ENCODE results near the gene ERG. TPM values are rescaled to one million over a fixed set of nuclear protein-coding genes. Genes with fewer than 3 reads are reported as not detected.

ERG gene
- total and polyA plus RNA-seq, 4 donors: 8.6 to 30.3 (median 21.0) TPM

- WGBS, 2 donors: 58 to 74% methylated on average over 5 of the region's 5 CpGs
These were observed 33.3 kb upstream of the ERG start for GRCh38 chr21:38531591-38531990.

GRCh38 chr21:38531039-38531541 lies 32.8 kb upstream of the ERG start:
- Histone ChIP-seq H3K27me3 (ENCODE audit: control insufficient read depth in 3 of 3, insufficient read depth in 3 of 3, low read length in 2 of 3) (peaks cover 0 to 47% (median 0%) of the 10 kb centered on the region in 3 donors), H3K9ac (ENCODE audit: insufficient read depth in 1 of 2, low read length in 2 of 2) (no peak overlapping the region), H3K4me1 (ENCODE audit: control insufficient read depth in 5 of 5, insufficient read depth in 5 of 5, low read length in 5 of 5) (peaks cover 0 to 4% (median 0%) of the 10 kb centered on the region in 5 donors), H3K36me3 (ENCODE audit: control insufficient read depth in 4 of 4, insufficient read depth in 4 of 4, low read length in 4 of 4) (no peaks in the 10 kb centered on the region), H3K4me3 (no peak overlapping the region), H3K9me3 (ENCODE audit: control insufficient read depth in 4 of 4, insufficient read depth in 3 of 4, low read length in 3 of 4) (peaks cover 0 to 3% (median 0%) of the 10 kb centered on the region in 4 donors), H3K27ac (ENCODE audit: low read depth in 1 of 2, low read length in 1 of 2) (no peak overlapping the region)
- ATAC-seq (ENCODE audit: insufficient read depth, low FRiP score) (no peak), DNase-seq (no peak)
- 67 to 75% methylated on average over 5 of the region's 5 CpGs for WGBS, 2 donors
- no peak for TF ChIP-seq CTCF (IDR thresholded peaks at IDR 0.05; ENCODE audit: control extremely low read depth, extremely low read depth)

More at GRCh38 chr21:38531591-38531990, 33.3 kb upstream of the ERG start:
- peaks cover 0 to 48% (median 4%) of the 10 kb centered on the region in 3 donors for H3K27me3 ChIP-seq (ENCODE audit: control insufficient read depth in 3 of 3, insufficient read depth in 3 of 3, low read length in 2 of 3)
- no peak overlapping the region for H3K9ac ChIP-seq (ENCODE audit: insufficient read depth in 1 of 2, low read length in 2 of 2)
- no peak for TF ChIP-seq CTCF (IDR thresholded peaks at IDR 0.05; ENCODE audit: control extremely low read depth, extremely low read depth)
- H3K36me3 ChIP-seq (ENCODE audit: control insufficient read depth in 4 of 4, insufficient read depth in 4 of 4, low read length in 4 of 4): no peaks in the 10 kb centered on the region
- H3K9me3 ChIP-seq (ENCODE audit: control insufficient read depth in 4 of 4, insufficient read depth in 3 of 4, low read length in 3 of 4): peaks cover 0 to 3% (median 0%) of the 10 kb centered on the region in 4 donors
- no peak overlapping the region for H3K4me3 ChIP-seq
- no peak overlapping the region for H3K27ac ChIP-seq (ENCODE audit: low read depth in 1 of 2, low read length in 1 of 2)
- ATAC-seq (ENCODE audit: insufficient read depth, low FRiP score) (no peak), DNase-seq (peak in 2 of 3 donors; percentile 28 to 68)
- peaks cover 0 to 4% (median 0%) of the 10 kb centered on the region in 5 donors for H3K4me1 ChIP-seq (ENCODE audit: control insufficient read depth in 5 of 5, insufficient read depth in 5 of 5, low read length in 5 of 5)

GRCh38 chr21:38527737-38528136 lies 29.5 kb upstream of the ERG start:
- ATAC-seq (ENCODE audit: insufficient read depth, low FRiP score): no peak
- no peak for DNase-seq
- no peaks in the 10 kb centered on the region for H3K36me3 ChIP-seq (ENCODE audit: control insufficient read depth in 4 of 4, insufficient read depth in 4 of 4, low read length in 4 of 4)
- H3K4me3 ChIP-seq: no peak overlapping the region
- H3K9ac ChIP-seq (ENCODE audit: insufficient read depth in 1 of 2, low read length in 2 of 2): no peak overlapping the region
- peaks cover 0 to 55% (median 0%) of the 10 kb centered on the region in 3 donors for H3K27me3 ChIP-seq (ENCODE audit: control insufficient read depth in 3 of 3, insufficient read depth in 3 of 3, low read length in 2 of 3)
- H3K27ac ChIP-seq (ENCODE audit: low read depth in 1 of 2, low read length in 1 of 2): no peak overlapping the region
- H3K9me3 ChIP-seq (ENCODE audit: control insufficient read depth in 4 of 4, insufficient read depth in 3 of 4, low read length in 3 of 4): peaks cover 0 to 4% (median 0%) of the 10 kb centered on the region in 4 donors
- TF ChIP-seq CTCF (IDR thresholded peaks at IDR 0.05; ENCODE audit: control extremely low read depth, extremely low read depth): no peak
- whole genome bisulfite sequencing, 2 donors: 96% methylated on average over 8 of the region's 8 CpGs
- H3K4me1 ChIP-seq (ENCODE audit: control insufficient read depth in 5 of 5, insufficient read depth in 5 of 5, low read length in 5 of 5): peaks cover 0 to 2% (median 0%) of the 10 kb centered on the region in 5 donors

- H3K4me1 ChIP-seq (ENCODE audit: control insufficient read depth in 5 of 5, insufficient read depth in 5 of 5, low read length in 5 of 5): no peaks in the 10 kb centered on the region
- ATAC-seq (ENCODE audit: insufficient read depth, low FRiP score): no peak
These were observed 27.2 kb upstream of the ERG start for GRCh38 chr21:38525454-38525853.

More at GRCh38 chr21:38525454-38525853, 27.2 kb upstream of the ERG start:
- Histone ChIP-seq H3K4me3 (no peak overlapping the region), H3K27me3 (ENCODE audit: control insufficient read depth in 3 of 3, insufficient read depth in 3 of 3, low read length in 2 of 3) (peaks cover 0 to 53% (median 0%) of the 10 kb centered on the region in 3 donors), H3K36me3 (ENCODE audit: control insufficient read depth in 4 of 4, insufficient read depth in 4 of 4, low read length in 4 of 4) (no peaks in the 10 kb centered on the region), H3K9me3 (ENCODE audit: control insufficient read depth in 4 of 4, insufficient read depth in 3 of 4, low read length in 3 of 4) (peaks cover 0 to 3% (median 0%) of the 10 kb centered on the region in 4 donors), H3K27ac (ENCODE audit: low read depth in 1 of 2, low read length in 1 of 2) (no peak overlapping the region), H3K9ac (ENCODE audit: insufficient read depth in 1 of 2, low read length in 2 of 2) (no peak overlapping the region)
- TF ChIP-seq CTCF (IDR thresholded peaks at IDR 0.05; ENCODE audit: control extremely low read depth, extremely low read depth): no peak
- no peak for DNase-seq
- whole genome bisulfite sequencing, 2 donors: 75 to 80% methylated on average over 9 of the region's 9 CpGs
